ENCODE data around the gene ATG5. TPM values are rescaled to one million over a fixed set of nuclear protein-coding genes. Genes with fewer than 3 reads are reported as not detected.
"Not testable (repeated sequence)": the region's sequence is repeated elsewhere in the genome, so short reads cannot be mapped to it uniquely, and the experiment has no call there.

Gene ATG5
- total RNA-seq, 2 experiments from 2014 or later: 25.7 to 28.5 TPM

- Mint-ChIP-seq H3K36me3 (peaks cover 35% of the 10 kb centered on the region), H3K27me3 (no peaks in the 10 kb centered on the region), H3K9me3 (no peaks in the 10 kb centered on the region), H3K4me1 (peaks cover 1% of the 10 kb centered on the region), H3K4me3 (no peak overlapping the region), H3K27ac (no peak overlapping the region)
- DNase-seq: no peak
- POLR2A ChIA-PET: no interaction called here
- ATAC-seq (ENCODE audit: low read depth): no peak
Observed at GRCh38 chr6:106244931-106245330, 80.6 kb downstream of the ATG5 start.

- no peak overlapping the region for H3K27ac Mint-ChIP-seq
Observed at GRCh38 chr6:106244521-106244920, 81.0 kb downstream of the ATG5 start.

GRCh38 chr6:106243261-106243660 lies 82.3 kb downstream of the ATG5 start:
- POLR2A ChIA-PET: no interaction called here
- ATAC-seq (ENCODE audit: low read depth): no peak
- Mint-ChIP-seq H3K27me3 (no peaks in the 10 kb centered on the region), H3K4me1 (peaks cover 1% of the 10 kb centered on the region), H3K36me3 (peaks cover 32% of the 10 kb centered on the region), H3K4me3 (no peak overlapping the region), H3K9me3 (no peaks in the 10 kb centered on the region), H3K27ac (no peak overlapping the region)
- DNase-seq: no peak

More at GRCh38 chr6:106244521-106244920, 81.0 kb downstream of the ATG5 start:
- peaks cover 1% of the 10 kb centered on the region for H3K4me1 Mint-ChIP-seq
- no peaks in the 10 kb centered on the region for H3K9me3 Mint-ChIP-seq
- H3K4me3 Mint-ChIP-seq: no peak overlapping the region
- peaks cover 35% of the 10 kb centered on the region for H3K36me3 Mint-ChIP-seq
- POLR2A ChIA-PET: no interaction called here
- no peak for ATAC-seq (ENCODE audit: low read depth)
- H3K27me3 Mint-ChIP-seq: no peaks in the 10 kb centered on the region
- no peak for DNase-seq

DNA sequence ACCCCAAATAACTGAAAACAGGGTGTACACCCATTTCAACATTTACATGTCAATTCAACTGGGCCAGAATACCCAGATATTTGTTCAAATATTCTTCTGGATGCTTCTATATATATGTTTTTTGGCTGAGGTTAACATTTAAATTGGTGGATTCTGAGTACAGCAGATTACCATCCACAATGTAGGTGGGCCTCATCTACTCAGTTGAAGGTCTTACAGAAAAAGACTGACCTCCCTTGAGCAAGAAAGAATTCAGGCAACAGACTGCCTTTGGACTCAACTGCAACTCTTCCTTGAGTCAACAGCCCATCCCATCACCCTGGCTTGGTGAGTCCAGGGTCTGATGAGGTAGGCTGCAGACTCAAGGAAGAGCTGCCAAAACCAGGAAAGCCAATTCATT lies 84.1 kb downstream of the ATG5 start:
- POLR2A ChIA-PET: no interaction called here
- DNase-seq: no peak
- Mint-ChIP-seq H3K4me1 (peaks cover 1% of the 10 kb centered on the region), H3K9me3 (no peaks in the 10 kb centered on the region), H3K27me3 (no peaks in the 10 kb centered on the region), H3K27ac (no peak overlapping the region), H3K36me3 (peaks cover 24% of the 10 kb centered on the region), H3K4me3 (no peak overlapping the region)
- ATAC-seq (ENCODE audit: low read depth): no peak

- DNase-seq (no peak), ATAC-seq (ENCODE audit: low read depth) (no peak)
- peaks cover 2% of the 10 kb centered on the region for H3K9me3 Mint-ChIP-seq
- no peaks in the 10 kb centered on the region for H3K27me3 Mint-ChIP-seq
- no peak overlapping the region for H3K4me3 Mint-ChIP-seq
- no peaks in the 10 kb centered on the region for H3K4me1 Mint-ChIP-seq
- H3K36me3 Mint-ChIP-seq: peaks cover 23% of the 10 kb centered on the region
- H3K27ac Mint-ChIP-seq: no peak overlapping the region
- POLR2A ChIA-PET: no interaction called here
Observed at GRCh38 chr6:106237286-106237685, 88.3 kb downstream of the ATG5 start.

DNA sequence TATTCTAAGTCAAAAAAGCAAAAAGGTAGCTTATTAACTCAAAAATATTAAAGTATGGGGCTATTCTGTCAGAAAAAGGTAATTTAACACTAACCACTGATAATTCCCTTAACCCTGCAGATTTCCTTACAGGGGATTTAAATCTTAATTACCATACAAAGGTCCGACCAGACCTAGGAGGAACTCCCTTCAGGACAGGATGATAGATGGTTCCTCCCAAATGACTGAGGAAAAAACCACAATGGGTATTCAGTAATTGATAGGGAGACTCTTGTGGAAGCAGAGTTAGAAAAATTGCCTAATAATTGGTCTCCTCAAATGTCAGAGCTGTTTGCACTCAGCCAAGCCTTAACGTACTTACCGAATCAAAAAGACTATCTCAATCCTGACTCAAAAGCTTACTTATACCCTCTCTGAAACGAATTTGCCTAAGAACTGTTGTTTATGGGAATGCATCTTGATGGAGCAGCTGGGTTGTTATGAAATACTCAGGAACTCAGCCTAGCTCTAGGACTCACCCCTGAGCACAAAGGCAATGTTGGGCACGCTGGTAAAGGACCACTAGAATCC lies 95.6 kb downstream of the ATG5 start:
- H3K27ac Mint-ChIP-seq; POLR2A ChIA-PET; H3K4me1 Mint-ChIP-seq; ATAC-seq (ENCODE audit: low read depth); H3K4me3 Mint-ChIP-seq; H3K9me3 Mint-ChIP-seq; H3K27me3 Mint-ChIP-seq; DNase-seq: not testable (repeated sequence)
- peaks cover 13% of the 10 kb centered on the region for H3K36me3 Mint-ChIP-seq

GRCh38 chr6:106227612-106228507 lies 97.7 kb downstream of the ATG5 start:
- Mint-ChIP-seq H3K4me1 (peaks cover 13% of the 10 kb centered on the region), H3K27me3 (no peaks in the 10 kb centered on the region), H3K36me3 (peaks cover 18% of the 10 kb centered on the region), H3K9me3 (no peaks in the 10 kb centered on the region), H3K27ac (no peak overlapping the region), H3K4me3 (no peak overlapping the region)
- POLR2A ChIA-PET: no interaction called here
- no peak for DNase-seq
- no peak for ATAC-seq (ENCODE audit: low read depth)

- H3K4me3 Mint-ChIP-seq: no peak overlapping the region
- DNase-seq (no peak), ATAC-seq (ENCODE audit: low read depth) (no peak)
- peaks cover 18% of the 10 kb centered on the region for H3K36me3 Mint-ChIP-seq
- no peaks in the 10 kb centered on the region for H3K9me3 Mint-ChIP-seq
- no peaks in the 10 kb centered on the region for H3K27me3 Mint-ChIP-seq
- POLR2A ChIA-PET: no interaction called here
- no peak overlapping the region for H3K27ac Mint-ChIP-seq
- H3K4me1 Mint-ChIP-seq: peaks cover 19% of the 10 kb centered on the region
Observed at GRCh38 chr6:106226676-106227075, 98.9 kb downstream of the ATG5 start.

- POLR2A ChIA-PET: no interaction called here
- H3K27me3 Mint-ChIP-seq: no peaks in the 10 kb centered on the region
- H3K27ac Mint-ChIP-seq: no peak overlapping the region
- DNase-seq (no peak), ATAC-seq (ENCODE audit: low read depth) (no peak)
- no peaks in the 10 kb centered on the region for H3K9me3 Mint-ChIP-seq
- no peak overlapping the region for H3K4me3 Mint-ChIP-seq
- peaks cover 23% of the 10 kb centered on the region for H3K4me1 Mint-ChIP-seq
- peaks cover 17% of the 10 kb centered on the region for H3K36me3 Mint-ChIP-seq
Observed at GRCh38 chr6:106225581-106225980, 100.0 kb downstream of the ATG5 start.

DNA sequence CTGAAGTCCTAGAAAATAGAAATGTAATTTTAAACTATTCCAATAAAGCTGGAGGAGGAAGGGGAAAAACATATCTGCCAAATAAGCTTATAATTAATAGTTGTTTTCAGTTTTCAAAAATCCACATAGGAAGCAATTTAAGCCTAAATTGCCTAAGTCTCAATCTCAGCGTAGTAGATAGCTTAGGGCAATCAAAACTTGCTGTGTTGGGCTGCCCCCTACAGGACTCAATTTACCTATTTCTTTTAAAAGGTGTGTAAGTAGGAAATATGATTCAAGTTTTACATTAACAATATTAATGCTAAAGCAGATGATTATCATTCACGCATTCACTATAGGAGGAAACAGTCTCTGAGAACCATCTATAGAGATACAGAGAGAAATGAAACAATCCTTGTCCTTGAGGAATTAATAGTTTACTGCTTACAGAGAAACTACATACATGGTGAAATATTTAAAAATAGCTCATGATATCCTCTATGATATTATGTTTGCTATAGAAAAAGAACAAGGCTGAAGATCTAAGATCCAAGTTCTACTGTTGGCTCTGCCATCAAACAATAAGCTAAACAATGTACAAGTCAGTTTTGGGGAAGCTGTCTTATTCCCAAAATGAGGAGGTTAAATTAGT lies 102.1 kb downstream of the ATG5 start:
- no peak overlapping the region for H3K27ac Mint-ChIP-seq
- H3K9me3 Mint-ChIP-seq: no peaks in the 10 kb centered on the region
- ATAC-seq (ENCODE audit: low read depth): peak; percentile 71
- H3K4me1 Mint-ChIP-seq: peaks cover 21% of the 10 kb centered on the region
- H3K36me3 Mint-ChIP-seq: peaks cover 22% of the 10 kb centered on the region
- no peak overlapping the region for H3K4me3 Mint-ChIP-seq
- no peak for DNase-seq
- H3K27me3 Mint-ChIP-seq: no peaks in the 10 kb centered on the region
- POLR2A ChIA-PET: interaction anchor here (1.0 to 1.1 kb wide), 5 partner anchors 74 to 135 kb away, joined by 3 to 5 read pairs (median 4); no protein-coding TSS in a partner anchor

GRCh38 chr6:106220485-106220884 lies 105.1 kb downstream of the ATG5 start:
- Mint-ChIP-seq H3K9me3 (no peaks in the 10 kb centered on the region), H3K27me3 (no peaks in the 10 kb centered on the region), H3K36me3 (peaks cover 15% of the 10 kb centered on the region), H3K27ac (no peak overlapping the region), H3K4me1 (peaks cover 16% of the 10 kb centered on the region), H3K4me3 (no peak overlapping the region)
- no peak for ATAC-seq (ENCODE audit: low read depth)
- POLR2A ChIA-PET: no interaction called here
- no peak for DNase-seq

GRCh38 chr6:106216527-106216926 lies 109.0 kb downstream of the ATG5 start:
- POLR2A ChIA-PET: no interaction called here
- H3K9me3 Mint-ChIP-seq: no peaks in the 10 kb centered on the region
- no peak overlapping the region for H3K27ac Mint-ChIP-seq
- H3K27me3 Mint-ChIP-seq: no peaks in the 10 kb centered on the region
- ATAC-seq (ENCODE audit: low read depth): no peak
- no peak for DNase-seq
- H3K4me3 Mint-ChIP-seq: no peak overlapping the region
- H3K36me3 Mint-ChIP-seq: peaks cover 15% of the 10 kb centered on the region
- H3K4me1 Mint-ChIP-seq: peaks cover 10% of the 10 kb centered on the region

GRCh38 chr6:106215608-106216007 lies 110.0 kb downstream of the ATG5 start:
- Mint-ChIP-seq H3K4me3 (no peak overlapping the region), H3K4me1 (peaks cover 7% of the 10 kb centered on the region), H3K9me3 (no peaks in the 10 kb centered on the region), H3K36me3 (peaks cover 18% of the 10 kb centered on the region), H3K27me3 (no peaks in the 10 kb centered on the region), H3K27ac (no peak overlapping the region)
- ATAC-seq (ENCODE audit: low read depth) (no peak), DNase-seq (no peak)
- POLR2A ChIA-PET: no interaction called here

DNA sequence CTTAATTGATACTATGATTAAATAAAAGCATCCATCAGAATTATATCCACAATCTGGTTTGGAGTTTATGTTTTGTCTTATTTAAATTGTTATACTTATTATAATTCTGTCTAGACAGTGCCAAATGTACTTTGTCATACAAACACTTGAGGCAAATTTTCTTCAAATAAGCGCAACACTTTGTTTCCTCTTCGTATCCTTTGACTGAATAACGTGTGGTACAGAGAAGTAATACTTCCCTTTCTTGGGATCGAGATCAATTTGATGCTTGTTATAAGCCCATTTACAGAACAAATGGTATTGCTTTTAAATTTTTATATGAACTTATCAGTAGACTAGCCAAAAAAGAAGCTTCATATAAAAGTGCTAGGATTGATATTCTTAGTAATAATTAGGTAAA lies 111.0 kb downstream of the ATG5 start:
- H3K4me3 Mint-ChIP-seq: no peak overlapping the region
- H3K9me3 Mint-ChIP-seq: no peaks in the 10 kb centered on the region
- no peak for DNase-seq
- peaks cover 4% of the 10 kb centered on the region for H3K4me1 Mint-ChIP-seq
- no peak for ATAC-seq (ENCODE audit: low read depth)
- no peak overlapping the region for H3K27ac Mint-ChIP-seq
- H3K36me3 Mint-ChIP-seq: peaks cover 17% of the 10 kb centered on the region
- POLR2A ChIA-PET: no interaction called here
- H3K27me3 Mint-ChIP-seq: no peaks in the 10 kb centered on the region
